PC-3 (cell line): ENCODE data around the gene CHMP5.

Source experiments
- EZH2 ChIP-seq: fragments of 300-600 bp; sonication (generic); IDR thresholded peaks from one replicate; pipeline ENCODE4 v1.6.1; 2017; ENCODE audit warnings: antibody characterized with exemption, mild to moderate bottlenecking, low read length; ENCODE audit not compliant: unreplicated experiment
- EZH2phosphoT487 ChIP-seq: fragments of 300-600 bp; sonication (generic); IDR thresholded peaks from 2 replicates; pipeline ENCODE4 v1.6.1; 2018; ENCODE audit warnings: mild to moderate bottlenecking, antibody characterized with exemption, low read length, borderline replicate concordance
- TF ChIP-seq, protein P1 (sequence below): fragments of 300-600 bp; sonication (generic); conservative IDR thresholded peaks from 2 replicates; pipeline ENCODE4 v1.5.1; 2017; ENCODE audit warnings: antibody characterized with exemption, low read depth, mild to moderate bottlenecking, low read length

DNA sequence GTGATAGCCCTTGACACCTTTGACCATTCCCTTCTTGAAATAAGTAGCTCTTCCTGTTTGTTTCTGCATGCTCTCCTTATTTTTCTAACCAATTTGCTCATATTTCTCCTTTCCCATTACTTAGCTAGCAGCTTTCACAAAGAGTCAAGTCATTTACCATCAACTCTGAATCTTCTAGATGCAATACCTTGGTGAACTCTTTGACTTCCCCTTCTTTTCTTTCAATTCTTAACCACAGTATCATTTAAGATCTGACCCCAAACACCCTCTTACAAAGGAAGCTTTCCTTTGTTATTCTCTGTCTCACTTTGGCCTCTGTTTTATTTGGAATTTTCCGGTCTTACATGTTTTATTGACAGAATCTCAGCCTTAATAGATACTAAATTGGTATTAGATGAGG lies 39.5 kb downstream of the CHMP5 start:
- TF ChIP-seq, protein P1, sequence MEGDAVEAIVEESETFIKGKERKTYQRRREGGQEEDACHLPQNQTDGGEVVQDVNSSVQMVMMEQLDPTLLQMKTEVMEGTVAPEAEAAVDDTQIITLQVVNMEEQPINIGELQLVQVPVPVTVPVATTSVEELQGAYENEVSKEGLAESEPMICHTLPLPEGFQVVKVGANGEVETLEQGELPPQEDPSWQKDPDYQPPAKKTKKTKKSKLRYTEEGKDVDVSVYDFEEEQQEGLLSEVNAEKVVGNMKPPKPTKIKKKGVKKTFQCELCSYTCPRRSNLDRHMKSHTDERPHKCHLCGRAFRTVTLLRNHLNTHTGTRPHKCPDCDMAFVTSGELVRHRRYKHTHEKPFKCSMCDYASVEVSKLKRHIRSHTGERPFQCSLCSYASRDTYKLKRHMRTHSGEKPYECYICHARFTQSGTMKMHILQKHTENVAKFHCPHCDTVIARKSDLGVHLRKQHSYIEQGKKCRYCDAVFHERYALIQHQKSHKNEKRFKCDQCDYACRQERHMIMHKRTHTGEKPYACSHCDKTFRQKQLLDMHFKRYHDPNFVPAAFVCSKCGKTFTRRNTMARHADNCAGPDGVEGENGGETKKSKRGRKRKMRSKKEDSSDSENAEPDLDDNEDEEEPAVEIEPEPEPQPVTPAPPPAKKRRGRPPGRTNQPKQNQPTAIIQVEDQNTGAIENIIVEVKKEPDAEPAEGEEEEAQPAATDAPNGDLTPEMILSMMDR: no peak
- TF ChIP-seq EZH2phosphoT487: no peak
- no peak for TF ChIP-seq EZH2
